Activated CD8-positive, alpha-beta memory T cell treated with anti-CD3 and anti-CD28 coated beads for 36 hours (primary cell): ENCODE results near the gene ADGRV1. TPM values are rescaled to one million over a fixed set of nuclear protein-coding genes. Genes with fewer than 3 reads are reported as not detected.

Source experiments
- CTCF ChIA-PET: fragments of 350-600 bp; sonication (Branson Sonifier 250); formaldehyde crosslinking; loops from one replicate; lab custom pipeline; 2021; ENCODE audit warnings: antibody characterized with exemption; lab: Charles Lee
- POLR2A ChIA-PET: fragments of 350-600 bp; sonication (Branson Sonifier 250); formaldehyde crosslinking; loops from one replicate; lab custom pipeline; 2021; ENCODE audit warnings: antibody characterized with exemption; lab: Charles Lee
- total RNA-seq, 2 experiments: library from RNA; stranded (reverse); gene quantifications; one replicate each; pipeline ENCODE4 v1.2.3, GENCODE V29; 2021

The ADGRV1 gene
- total RNA-seq, 2 experiments from 2014 or later = 0.34 TPM; not detected in 1

DNA sequence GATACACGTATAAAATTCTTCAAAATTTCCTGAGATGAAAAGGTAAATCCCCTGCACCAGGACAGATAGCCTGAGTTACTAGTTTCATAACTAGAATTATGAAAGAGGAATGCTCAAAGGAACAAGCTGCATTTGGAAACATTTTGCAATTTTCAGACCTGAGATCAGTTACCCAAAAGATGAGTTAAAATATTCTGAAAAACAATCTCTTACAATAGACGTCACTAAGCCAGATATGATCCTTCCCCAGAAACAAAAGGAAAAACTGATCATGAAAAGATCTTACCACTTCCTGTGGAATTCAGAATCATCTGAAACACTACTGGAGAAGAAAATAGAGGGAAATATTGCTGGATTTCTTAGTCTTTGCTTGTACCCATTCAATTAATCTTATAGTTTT, 619.9 kb downstream of the ADGRV1 start:
- ChIA-PET CTCF (interaction anchor here (0.7 kb wide), 1 partner anchor 70 kb away, joined by 5 read pairs; no protein-coding TSS in a partner anchor), POLR2A (no interaction called here)

DNA sequence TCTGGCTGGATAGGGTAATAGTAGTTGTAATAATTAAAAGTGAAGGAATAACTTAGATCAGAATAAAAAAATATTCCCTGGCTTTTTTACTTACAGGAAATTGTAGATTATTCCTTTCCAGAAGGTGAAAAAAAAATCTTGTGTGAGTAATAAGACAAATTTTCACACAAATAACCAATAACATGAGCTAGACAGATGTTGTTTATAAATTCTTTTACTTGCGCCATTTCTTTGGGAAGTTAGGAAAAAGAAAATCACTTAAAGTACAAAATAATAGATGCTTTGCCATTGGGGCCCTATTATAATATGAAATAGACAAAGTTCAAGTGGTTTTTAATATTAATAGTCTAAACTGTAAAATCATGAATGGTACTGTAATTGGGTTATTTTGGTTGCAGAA, 620.4 kb downstream of the ADGRV1 start:
- ChIA-PET POLR2A (interaction anchor here (0.6 kb wide), 1 partner anchor 30 kb away, joined by 3 read pairs; no protein-coding TSS in a partner anchor), CTCF (no interaction called here)

DNA sequence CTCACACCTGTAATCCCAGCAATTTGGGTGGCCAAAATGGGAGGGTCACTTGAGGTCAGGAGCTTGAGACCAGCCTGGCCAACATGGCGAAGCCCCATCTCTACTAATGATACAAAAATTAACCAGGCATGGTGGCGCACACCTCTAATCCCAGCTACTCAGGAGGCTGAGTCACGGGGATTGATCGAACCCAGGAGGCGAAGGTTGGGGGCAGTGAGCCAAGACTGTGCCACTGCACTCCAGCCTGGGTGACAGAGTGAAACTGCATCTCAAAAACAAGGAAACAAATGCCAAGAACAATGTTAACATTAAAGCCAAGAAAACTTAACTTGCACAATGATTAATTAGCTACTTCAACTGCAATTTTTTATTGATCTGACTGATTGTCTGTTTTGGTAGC, 621.9 kb downstream of the ADGRV1 start:
- POLR2A ChIA-PET = no interaction called here
- CTCF ChIA-PET = no interaction called here

DNA sequence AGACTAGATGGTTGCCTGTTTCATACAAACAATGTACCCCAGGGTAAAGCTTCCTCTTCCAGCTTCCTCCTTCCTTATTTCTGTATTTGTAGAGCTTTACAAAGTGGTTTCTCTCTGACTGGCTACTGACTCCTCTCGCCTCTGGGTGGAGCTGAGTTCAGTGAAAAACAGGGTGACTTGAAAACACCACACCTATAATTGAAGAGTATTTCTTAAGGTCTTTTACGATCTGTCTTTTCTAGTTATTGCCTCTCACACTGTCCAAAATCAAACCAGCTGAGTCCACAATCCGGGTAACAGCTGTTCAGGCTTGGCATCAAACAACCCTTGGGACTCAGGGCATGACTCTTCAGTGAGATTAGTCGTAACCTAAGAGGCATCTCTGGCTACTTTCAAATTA, 624.2 kb downstream of the ADGRV1 start:
- ChIA-PET POLR2A (interaction anchor here (0.7 kb wide), 1 partner anchor 202 kb away, joined by 3 read pairs; no protein-coding TSS in a partner anchor), CTCF (no interaction called here)

DNA sequence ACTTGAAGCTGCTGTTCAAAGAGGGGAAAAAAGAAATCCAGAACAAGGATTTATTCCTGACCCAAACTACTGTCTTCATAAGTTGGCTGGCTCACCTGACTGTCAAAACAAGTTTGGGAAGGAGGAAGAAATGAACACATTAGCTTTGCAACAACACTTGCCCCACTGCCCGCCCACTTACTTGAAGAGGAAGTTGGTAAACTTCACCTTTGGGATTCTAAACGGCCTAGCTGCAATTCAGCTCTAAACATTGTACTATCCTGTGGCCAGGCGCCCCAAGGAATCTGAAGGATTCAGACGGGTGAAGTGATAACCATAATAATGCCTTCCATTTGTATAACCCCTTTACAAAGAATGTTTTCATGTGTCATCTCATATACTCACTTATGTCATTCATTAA, 625.1 kb downstream of the ADGRV1 start:
- POLR2A ChIA-PET = no interaction called here
- CTCF ChIA-PET = interaction anchor here (1.4 kb wide), 1 partner anchor 10 kb away, joined by 3 read pairs; no protein-coding TSS in a partner anchor

DNA sequence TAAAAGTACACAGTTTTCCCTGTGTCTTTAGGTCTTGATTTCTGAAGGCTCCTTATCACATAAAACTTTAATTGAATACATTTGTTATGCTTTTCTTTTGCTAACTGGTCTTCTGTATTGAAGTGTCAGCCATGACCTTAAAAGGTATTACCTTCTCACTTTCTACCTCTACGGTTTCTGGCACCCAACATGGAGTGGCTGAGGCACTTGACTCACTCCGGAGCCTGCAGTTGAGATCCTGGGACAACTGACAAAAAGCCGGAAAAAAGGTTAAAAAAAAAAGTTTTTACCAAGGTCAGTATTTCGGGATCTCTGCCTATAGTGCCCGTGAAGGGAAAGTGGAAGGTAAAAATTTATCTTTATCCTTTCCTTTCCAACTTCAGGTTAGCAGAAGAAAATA, 627.5 kb downstream of the ADGRV1 start:
- ChIA-PET CTCF (no interaction called here), POLR2A (no interaction called here)

DNA sequence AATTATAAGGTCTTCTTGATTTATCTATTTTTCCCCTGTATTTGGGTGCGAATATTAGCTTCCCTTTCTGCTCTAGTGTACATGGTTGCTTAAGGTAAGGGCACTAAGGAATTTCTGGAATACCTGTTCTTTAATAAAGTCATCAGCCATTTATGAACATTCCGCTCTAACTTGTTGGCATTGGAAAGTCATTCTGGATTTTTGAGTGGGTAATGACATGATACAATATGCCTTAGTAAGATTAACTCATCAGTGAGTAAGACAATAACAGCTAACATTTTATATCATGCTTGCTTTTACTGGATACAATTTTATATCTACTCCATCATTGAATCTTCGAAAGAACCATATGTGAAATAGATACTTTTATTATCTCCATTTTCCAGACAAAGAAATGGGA, 628.4 kb downstream of the ADGRV1 start:
- ChIA-PET CTCF (interaction anchor here (1.1 kb wide), 1 partner anchor 9 kb away, joined by 3 read pairs; no protein-coding TSS in a partner anchor), POLR2A (no interaction called here)

DNA sequence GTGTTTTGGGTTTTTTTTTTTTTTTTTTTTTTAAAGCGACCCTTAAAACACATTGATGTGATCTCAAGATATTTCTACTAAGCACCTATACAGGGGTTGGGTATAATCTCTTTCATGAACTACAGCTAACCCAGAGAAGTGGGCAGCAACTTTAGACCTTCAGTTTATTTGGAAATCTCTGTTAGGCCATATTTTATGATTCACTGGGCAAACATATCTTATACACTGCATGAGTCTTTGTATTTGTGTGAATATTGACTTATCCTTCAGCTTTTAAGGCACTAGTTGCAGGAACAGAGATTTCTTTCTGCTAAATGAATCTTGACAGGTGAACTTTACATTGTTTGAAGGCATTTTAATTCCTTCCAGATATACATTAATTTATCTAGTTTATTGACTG, 630.2 kb downstream of the ADGRV1 start:
- CTCF ChIA-PET = no interaction called here
- POLR2A ChIA-PET = no interaction called here

DNA sequence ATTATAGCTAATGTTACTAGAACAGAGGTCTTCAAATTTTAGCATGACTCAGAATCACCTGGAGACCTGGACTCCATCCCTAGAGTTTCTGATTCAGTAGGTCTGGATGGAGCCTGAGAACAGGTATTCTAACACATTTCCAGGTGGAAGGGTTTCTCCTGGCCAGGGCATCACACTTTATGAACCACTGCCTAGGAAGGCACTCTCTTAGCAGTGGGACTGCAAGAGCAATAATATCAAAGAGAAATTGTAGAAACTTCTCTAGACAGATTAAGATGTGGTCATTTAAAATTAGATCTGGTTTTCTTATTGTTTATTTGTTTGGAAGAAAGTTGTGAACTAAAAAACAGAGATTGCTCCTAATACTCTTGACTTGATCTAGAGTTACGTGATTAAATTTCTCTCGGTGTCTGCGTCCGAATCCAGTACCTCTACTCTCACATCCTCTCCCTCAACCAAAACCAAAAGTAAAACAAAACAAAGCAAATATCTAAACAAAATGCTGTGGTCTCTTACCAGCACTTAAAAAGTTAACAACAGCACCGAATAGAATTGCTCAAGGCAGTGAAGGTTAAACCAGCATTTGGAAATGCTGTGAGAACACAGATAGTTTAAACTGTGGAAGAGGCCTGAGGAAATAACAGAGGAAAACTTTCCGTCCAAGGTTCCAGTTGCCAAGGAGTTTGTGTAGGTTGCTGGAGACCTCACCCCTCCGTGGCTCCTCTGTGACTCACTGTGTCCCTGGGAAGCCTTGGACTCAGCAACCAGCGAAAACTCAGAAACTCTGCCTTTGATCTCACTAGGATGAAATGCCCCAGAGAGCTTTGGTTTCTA, 631.1 kb downstream of the ADGRV1 start:
- ChIA-PET POLR2A (no interaction called here), CTCF (no interaction called here)

DNA sequence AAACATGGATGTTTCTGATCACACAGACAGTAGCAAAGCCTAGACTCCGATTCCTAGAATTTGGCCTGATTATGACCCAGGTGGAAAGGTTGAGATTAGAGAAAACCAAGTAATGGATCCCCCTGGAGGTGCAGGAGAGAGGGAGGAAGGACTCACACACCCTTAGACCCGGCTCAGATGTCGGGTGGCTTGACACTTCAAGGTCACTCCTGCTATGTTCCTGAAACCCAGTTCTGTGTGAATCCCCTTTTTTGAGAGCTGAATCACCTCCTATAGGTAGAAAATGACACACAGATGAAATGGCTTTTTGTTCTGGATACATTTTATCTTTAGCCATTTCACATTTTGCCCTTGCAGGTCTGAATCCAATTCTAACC, 631.7 kb downstream of the ADGRV1 start:
- ChIA-PET POLR2A (no interaction called here), CTCF (no interaction called here)

DNA sequence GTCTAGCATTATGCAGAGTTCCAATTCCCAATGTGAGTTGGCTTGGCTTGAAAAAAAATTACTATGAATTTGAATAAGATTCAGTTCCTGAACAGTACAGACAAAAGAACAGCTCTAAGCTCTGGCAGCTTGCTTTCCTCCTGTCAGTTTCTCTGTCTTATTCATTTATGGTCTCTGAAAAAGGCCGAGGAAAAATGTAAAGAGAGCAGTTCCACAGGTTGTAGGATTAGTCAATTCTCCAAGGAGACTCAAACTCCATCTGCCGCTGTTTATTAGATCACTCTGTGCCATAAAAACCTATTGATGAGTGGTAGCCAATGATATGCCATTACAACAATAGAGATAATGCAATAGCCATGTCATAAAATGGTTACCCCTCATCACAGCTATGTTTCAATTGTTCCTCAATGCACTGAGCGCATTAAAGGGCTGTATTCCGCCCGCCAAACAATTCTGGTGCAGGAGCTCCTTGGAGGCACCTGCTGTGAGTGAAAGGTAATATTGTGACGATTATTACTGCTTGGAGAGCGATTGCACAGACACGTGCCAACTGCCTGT, 636.3 kb downstream of the ADGRV1 start:
- ChIA-PET POLR2A (no interaction called here), CTCF (interaction anchor here (1.0 kb wide), 1 partner anchor 11 kb away, joined by 3 read pairs; no protein-coding TSS in a partner anchor)

DNA sequence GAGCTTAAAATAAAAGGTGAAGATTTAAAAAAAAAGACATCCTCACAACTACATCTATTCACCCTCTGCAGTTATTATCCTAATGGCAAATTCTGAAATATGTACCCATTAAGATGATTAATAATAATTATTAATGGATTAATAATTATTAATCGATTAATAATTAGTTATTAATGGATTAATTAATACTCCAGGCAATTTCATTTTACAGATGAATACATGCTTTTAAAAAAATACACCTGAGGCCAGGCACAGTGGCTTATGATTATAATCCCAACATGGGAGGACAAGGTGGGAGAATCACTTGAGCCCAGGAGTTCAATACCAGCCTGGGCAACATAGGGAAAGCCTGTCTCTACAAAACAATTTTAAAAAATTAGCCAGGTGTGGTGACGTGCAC, 642.1 kb downstream of the ADGRV1 start:
- ChIA-PET POLR2A (no interaction called here), CTCF (no interaction called here)

DNA sequence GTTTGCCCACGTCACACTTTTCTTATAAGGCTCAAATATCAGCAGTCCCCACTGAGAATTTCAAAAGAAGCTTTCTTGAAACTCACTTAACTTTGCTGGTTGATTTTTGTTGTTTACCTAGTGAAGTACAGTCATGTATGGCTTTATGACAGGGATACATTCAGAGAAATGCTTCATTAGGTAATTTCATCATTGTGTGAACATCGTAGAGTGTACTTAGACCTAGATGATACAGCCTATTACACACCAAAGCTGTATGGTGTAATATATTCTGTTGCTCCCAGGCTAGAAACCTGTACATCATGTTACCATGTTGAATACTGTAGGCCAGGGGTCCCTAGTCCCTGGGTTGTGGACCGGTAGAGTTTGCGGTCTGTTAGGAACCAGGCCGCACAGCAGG, 647.5 kb downstream of the ADGRV1 start:
- POLR2A ChIA-PET = no interaction called here

DNA sequence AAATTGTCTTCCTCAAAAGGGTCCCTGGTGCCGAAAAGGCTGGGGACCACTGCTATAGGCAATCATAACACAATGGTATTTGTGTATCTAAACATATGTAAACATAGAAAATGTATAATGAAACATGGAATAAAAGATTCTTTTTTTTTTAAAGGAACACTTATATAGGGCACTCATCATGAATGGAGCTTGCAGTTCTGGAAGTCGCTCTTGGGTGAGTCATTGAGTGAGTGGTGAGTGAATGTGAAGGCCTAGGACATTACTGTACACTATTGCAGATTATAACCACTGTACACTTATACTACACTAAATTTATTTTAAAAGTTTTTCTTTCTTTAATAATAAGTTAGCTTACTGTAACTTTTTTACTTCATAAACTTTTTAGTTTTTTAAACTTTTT, 648.1 kb downstream of the ADGRV1 start:
- ChIA-PET CTCF (interaction anchor here (1.2 kb wide), 1 partner anchor 62 kb away, joined by 3 read pairs; no protein-coding TSS in a partner anchor), POLR2A (no interaction called here)

More for the DNA sequence above, 647.5 kb downstream of the ADGRV1 start:
- CTCF ChIA-PET = interaction anchor here (1.2 kb wide), 1 partner anchor 63 kb away, joined by 3 read pairs; no protein-coding TSS in a partner anchor

DNA sequence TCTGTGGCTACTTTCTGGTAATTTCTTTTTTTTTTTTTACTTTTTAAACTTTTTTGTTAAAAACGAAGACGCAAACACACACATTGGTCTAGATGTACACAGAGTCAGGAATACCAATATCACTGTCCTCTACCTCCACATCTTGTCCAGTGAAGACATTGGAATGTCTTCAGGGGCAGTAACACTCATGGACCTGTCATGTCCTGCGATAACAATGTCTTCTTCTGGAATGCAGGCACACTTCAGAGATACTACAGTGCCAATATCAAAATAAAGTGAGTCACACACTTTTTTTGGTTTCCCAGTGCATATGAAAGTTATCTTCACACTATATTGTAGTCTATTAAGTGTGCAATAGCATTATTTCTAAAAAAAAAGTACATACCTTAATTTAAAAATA, 648.7 kb downstream of the ADGRV1 start:
- ChIA-PET CTCF (interaction anchor here (1.2 kb wide), 1 partner anchor 62 kb away, joined by 3 read pairs; no protein-coding TSS in a partner anchor), POLR2A (no interaction called here)

DNA sequence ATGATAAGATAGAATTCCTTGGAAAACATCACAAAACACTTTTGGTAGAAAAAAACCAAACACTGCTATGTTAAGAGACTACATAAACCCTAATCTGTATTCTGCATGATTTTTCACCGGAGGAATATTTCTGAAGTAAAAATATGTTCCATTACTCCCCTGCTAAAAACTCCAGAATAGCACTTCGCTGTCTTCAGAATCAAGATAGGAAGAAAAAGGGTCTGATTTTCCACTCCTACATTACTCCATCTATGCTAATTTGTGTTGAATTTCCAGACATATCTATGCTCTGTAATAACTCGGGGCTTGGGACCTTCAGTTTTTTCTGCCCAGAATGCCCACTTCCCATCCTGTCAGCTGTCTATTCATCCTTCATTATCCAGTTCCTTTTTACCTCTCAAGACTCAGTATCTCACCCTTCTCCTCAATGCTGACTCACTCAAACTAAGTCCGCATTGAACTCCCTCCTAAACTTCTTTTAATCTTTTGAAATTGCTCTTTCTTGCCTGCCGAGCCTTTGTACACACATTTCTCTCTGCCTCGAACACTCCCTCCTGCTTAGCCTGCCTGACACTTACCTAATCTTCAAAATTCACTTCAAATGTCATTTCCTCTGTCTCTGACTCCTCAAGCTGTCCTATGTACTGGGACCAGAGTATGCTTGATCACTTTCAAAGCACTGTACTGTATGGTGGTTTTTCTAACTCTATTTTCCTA, 653.6 kb downstream of the ADGRV1 start:
- CTCF ChIA-PET = interaction anchor here (0.7 to 1.5 kb wide), 2 partner anchors 8 to 207 kb away, joined by 3 read pairs; no protein-coding TSS in a partner anchor
- POLR2A ChIA-PET = no interaction called here

DNA sequence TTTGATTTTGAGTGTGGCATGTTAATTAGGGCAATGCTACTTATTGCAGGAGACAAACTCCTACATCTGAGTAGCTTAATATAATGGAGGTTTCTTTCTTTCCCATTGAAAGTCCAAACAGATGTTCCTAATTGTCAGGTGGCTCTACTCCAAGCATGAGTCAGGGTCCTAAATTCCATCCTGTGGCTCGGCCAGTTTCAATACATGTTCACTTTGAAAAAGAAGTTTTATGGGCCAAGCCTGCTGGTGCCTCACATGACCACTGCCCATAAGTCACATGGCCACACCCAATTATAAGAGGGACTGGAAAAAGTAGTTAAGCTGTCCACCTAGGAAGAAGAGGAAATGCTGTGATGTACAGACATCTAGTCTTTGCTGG, 654.1 kb downstream of the ADGRV1 start:
- POLR2A ChIA-PET = no interaction called here
- CTCF ChIA-PET = no interaction called here
